ENCODE measurements around the gene GPN1.
"Not testable (repeated sequence)": the region's sequence is repeated elsewhere in the genome, so short reads cannot be mapped to it uniquely, and the experiment has no call there.

GPN1 gene

DNA sequence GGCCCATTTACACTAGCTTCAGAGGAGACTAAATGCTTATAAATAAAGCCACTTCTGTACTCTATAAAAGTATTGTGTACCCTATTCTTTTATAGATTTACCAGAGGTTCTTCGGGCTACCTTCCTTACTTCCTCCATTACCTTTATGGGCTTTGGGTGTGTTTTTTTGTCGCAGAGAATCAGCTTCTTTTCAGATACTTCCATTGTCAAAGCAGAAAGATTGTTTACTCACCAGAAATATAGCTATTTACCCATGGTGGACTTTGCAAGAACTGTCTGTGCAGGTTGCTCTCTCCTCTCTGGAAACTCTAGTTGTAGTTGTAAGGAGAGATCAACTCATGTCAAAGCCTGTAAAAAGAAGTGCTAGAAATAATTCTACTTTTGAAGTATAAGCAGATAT is 14.9 kb upstream of the GPN1 start:
- no peak for ATAC-seq
- Mint-ChIP-seq H3K36me3 (peaks cover 97% of the 10 kb centered on the region), H3K27ac (no peak overlapping the region), H3K4me1 (peaks cover 4% of the 10 kb centered on the region), H3K4me3 (no peak overlapping the region), H3K9me3 (no peaks in the 10 kb centered on the region)
- no peak for DNase-seq (ENCODE audit: low spot score in 2 of 2)

DNA sequence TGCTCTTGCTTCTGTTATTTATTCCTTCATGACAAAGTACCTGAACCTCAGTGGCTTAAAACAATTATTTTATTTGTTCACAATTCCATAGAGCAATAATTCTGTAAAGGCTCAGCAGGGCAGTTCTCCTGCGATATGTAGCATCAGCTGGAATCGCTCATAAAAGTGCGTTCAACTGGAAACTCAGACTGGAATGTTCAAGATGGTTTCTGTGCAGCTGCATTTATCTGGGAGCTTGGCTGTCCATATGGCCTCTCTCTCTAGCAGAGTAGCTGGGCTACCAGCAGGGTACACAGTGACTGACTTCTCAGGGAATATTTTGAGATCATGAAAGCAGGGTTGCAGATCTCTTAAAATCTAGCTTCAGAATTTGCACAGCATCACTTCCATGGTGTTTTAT is 13.5 kb upstream of the GPN1 start:
- DNase-seq (ENCODE audit: low spot score in 2 of 2) = no peak
- no peak for ATAC-seq
- no peak overlapping the region for H3K27ac Mint-ChIP-seq
- peaks cover 98% of the 10 kb centered on the region for H3K36me3 Mint-ChIP-seq
- no peak overlapping the region for H3K4me3 Mint-ChIP-seq
- peaks cover 4% of the 10 kb centered on the region for H3K4me1 Mint-ChIP-seq
- H3K9me3 Mint-ChIP-seq = no peaks in the 10 kb centered on the region

DNA sequence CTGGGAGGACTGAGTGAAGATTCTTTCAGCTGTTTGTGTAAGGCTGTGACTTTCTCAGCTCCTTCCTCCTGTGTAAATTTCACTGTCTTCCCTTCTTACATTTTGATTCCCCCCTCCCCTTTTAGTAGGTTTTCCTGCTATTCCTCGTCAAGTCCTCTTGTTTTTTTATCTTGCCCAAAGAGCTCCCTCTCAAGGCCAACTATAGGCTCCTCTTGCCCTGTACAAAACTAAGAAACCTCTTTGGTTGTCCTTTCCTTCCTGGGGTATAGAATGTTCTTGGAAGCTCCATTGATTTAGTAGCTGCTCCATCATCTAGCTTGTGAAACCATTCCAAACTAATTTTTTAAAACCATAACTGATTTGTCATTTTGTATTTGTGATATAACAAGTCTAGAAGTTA is 7.3 kb upstream of the GPN1 start:
- DNase-seq (ENCODE audit: low spot score in 2 of 2) = no peak
- Mint-ChIP-seq H3K4me3 (no peak overlapping the region), H3K4me1 (no peaks in the 10 kb centered on the region), H3K27ac (peak overlapping the region; percentile 53), H3K9me3 (no peaks in the 10 kb centered on the region), H3K36me3 (peaks cover 85% of the 10 kb centered on the region)
- no peak for ATAC-seq

DNA sequence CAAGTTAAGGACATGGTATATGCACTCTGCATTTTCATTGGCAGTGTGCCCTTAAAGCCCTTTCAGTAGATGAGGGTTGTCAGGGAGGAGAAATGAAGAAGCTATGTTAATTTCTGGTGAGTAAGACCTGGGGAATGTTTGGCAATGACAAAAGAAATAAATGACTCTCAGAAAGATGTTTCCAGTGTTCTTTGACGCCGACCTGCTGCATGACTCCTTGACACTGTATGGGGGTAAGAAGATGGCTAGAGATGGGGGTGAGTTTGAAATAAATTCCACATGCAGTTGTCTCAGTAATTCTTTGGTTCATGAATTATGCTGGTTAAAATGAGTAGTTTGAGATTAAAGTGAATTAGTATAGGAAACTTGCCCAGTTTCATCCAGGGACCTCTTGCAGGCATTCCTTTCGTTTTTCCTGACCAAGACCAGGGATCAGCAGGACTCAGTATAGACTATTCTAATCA is 5.9 kb upstream of the GPN1 start:
- no peak for ATAC-seq
- H3K9me3 Mint-ChIP-seq = no peaks in the 10 kb centered on the region
- no peaks in the 10 kb centered on the region for H3K4me1 Mint-ChIP-seq
- peaks cover 71% of the 10 kb centered on the region for H3K36me3 Mint-ChIP-seq
- H3K4me3 Mint-ChIP-seq = no peak overlapping the region
- no peak overlapping the region for H3K27ac Mint-ChIP-seq
- DNase-seq (ENCODE audit: low spot score in 2 of 2) = no peak

DNA sequence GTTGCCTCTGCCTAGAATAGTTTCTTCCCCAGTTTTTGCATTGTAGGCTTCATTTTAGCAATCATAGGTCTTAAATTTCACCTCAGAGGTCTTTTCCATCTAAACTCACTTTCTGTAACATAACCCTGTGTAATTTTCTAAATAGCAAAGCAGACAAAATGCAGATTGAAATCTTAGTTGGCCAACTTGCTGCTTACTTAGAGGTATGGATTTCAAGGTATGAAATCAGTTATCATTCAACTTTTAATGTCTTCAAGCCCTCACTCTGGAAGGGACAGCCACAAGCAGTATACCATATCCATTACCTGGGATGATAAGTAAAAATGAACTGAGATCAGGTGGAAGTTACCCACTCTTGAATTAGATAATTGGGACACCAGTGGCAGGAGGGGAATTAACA is 3.9 kb upstream of the GPN1 start:
- H3K9me3 Mint-ChIP-seq = no peaks in the 10 kb centered on the region
- H3K4me3 Mint-ChIP-seq = no peak overlapping the region
- no peaks in the 10 kb centered on the region for H3K4me1 Mint-ChIP-seq
- H3K36me3 Mint-ChIP-seq = peaks cover 57% of the 10 kb centered on the region
- ATAC-seq (no peak), DNase-seq (ENCODE audit: low spot score in 2 of 2) (no peak)
- H3K27ac Mint-ChIP-seq = no peak overlapping the region

DNA sequence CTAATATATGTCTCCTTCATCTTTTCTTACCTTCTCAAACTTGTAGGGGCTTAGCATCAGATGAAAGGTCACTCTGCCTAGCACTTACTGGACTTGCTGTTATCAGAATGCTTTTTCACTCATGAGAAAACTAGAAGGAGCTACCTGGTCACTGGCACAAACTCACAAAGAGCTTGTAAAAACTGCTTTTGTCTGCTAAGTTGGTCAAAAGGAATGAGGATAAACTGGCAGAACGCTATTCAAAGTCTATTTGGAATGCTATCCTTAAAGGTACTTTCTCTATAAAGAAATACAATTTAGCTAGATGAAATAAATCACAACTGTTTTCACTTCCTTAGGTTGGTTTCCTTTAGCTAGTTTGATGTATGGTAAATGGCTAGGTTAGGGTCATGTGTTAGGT is 2.5 kb upstream of the GPN1 start:
- ATAC-seq, H3K27ac Mint-ChIP-seq: not testable (repeated sequence)

DNA sequence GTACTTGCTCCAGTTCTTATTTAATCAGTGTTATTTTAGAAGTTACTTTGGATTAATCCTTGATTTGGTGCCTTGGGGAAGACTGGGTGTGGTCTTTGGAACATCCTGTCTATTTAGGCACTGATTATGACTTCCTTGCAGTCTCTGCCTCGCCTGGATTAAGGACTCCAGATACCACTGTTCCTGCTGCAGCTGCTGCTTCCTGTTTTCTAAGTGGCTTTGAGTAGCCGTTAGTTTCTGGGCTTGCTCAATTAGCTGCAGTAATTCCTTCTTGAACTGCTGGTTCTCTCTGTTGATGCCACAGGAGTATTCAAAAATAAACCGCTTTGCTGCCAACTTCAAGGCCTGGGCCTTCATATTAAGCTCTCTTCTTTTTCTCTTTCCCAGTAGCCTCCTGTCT is 1.9 kb upstream of the GPN1 start:
- H3K9me3 Mint-ChIP-seq, H3K4me3 Mint-ChIP-seq: not testable (repeated sequence)

More for the DNA sequence above, 2.5 kb upstream of the GPN1 start:
- H3K9me3 Mint-ChIP-seq; H3K4me3 Mint-ChIP-seq; H3K4me1 Mint-ChIP-seq; DNase-seq (ENCODE audit: low spot score in 2 of 2): not testable (repeated sequence)
- H3K36me3 Mint-ChIP-seq = peaks cover 57% of the 10 kb centered on the region

DNA sequence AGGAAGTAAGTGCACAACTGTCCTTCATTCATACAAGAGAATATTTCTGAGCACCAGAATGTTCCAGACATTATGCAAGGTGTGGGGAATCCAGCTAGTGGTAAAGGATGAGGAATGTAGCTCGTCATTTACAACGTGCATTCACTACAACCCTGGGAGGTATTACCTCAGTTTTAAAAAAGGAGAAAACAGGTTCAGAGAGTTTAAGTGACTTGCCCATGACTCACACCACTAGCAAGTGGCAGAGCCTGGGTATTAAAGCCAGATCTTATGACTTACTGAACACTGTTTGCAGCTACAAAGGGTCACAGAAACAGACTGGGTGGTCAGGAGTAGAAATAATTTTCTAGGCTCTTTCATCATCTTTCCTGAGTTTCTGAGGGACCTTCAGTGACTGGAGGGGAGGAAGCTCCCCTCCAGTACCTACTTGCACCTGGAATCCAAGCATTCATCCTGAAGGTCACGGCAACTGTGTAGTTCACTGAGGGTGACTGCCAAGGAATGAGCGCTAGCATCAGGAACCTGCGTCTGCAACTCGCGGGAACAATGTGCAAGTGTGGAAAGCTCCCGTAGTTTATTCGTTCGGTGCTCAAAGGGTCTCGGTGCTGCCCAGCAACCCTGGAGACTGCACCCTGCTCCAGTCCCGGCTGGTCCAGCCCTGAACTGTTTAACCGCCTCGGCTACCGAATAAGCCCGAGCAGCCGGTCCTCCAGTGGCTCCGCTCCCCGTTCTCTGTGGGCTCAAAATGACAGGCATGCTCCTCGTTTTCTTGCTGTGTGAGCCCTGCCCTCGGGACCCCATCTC is 685 bp upstream of the GPN1 start:
- Mint-ChIP-seq H3K9me3 (no peaks in the 10 kb centered on the region), H3K27ac (no peak overlapping the region), H3K36me3 (peaks cover 57% of the 10 kb centered on the region), H3K4me1 (peaks cover 9% of the 10 kb centered on the region), H3K4me3 (no peak overlapping the region)
- DNase-seq (ENCODE audit: low spot score in 2 of 2) = no peak
- peak; percentile 74 for ATAC-seq

More for the DNA sequence above, 1.9 kb upstream of the GPN1 start:
- H3K4me1 Mint-ChIP-seq; H3K27ac Mint-ChIP-seq; DNase-seq (ENCODE audit: low spot score in 2 of 2); ATAC-seq: not testable (repeated sequence)
- peaks cover 57% of the 10 kb centered on the region for H3K36me3 Mint-ChIP-seq

DNA sequence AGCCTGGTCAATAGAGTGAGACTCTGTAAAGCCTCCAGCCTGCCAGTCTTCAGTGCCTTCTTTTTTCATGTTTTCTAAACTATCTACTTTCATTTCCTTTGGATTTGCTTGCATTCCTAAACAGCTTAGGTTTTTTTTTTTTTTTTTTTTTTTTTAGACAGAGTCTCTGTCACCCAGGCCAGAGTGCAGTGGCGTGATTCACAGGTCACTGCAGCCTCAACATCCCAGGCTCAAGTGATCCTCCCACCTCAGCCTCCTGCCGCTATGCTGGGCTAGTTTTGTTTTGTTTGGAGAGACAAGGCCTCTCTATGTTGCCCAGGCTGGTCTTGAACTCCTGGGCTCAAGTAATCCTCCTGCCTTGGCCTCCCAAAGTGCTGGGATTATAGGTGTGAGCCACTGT is 1.4 kb downstream of the GPN1 start:
- not testable (repeated sequence) for H3K27ac Mint-ChIP-seq; DNase-seq (ENCODE audit: low spot score in 2 of 2); H3K4me1 Mint-ChIP-seq; ATAC-seq; H3K4me3 Mint-ChIP-seq; H3K9me3 Mint-ChIP-seq
- H3K36me3 Mint-ChIP-seq = peaks cover 59% of the 10 kb centered on the region

DNA sequence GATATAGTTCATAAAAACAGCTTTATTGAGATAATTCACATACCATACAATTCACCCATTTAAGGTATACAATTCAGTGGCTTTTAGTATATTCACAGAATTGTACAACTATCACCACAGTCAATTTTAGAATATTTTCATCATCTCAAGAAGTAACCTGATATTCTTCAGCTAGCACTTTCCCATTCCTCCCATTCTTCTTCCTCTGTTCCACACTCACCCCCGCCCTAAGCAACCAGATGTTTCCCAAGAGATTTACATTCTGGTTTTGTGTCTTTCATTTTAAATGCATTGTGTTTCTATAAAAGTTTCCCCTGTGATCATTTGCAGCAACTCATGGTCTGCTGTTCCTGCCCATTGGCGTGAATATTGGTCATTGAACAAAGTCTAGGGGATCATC is 5.4 kb downstream of the GPN1 start:
- DNase-seq (ENCODE audit: low spot score in 2 of 2) = no peak

DNA sequence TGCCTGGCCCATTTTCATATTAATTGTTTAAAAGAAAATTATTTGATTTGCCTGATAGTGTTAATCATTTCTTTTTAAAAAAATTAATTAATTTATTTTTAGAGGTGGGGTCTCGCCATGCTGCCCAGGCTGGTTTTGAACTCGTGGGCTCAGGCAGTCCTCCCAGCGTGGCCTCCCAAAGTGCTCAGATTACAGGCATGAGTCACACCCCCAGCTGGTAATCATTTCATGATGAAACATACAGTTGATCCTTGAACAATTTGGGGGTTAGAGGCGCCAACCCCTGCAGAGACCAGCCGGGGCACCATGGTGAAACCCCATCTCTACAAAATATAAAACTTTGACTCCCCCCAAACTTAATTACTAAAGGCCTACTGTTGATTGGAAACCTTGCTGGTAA is 7.9 kb downstream of the GPN1 start:
- Mint-ChIP-seq H3K4me3 (no peak overlapping the region), H3K36me3 (peaks cover 96% of the 10 kb centered on the region), H3K4me1 (peaks cover 24% of the 10 kb centered on the region), H3K27ac (no peak overlapping the region), H3K9me3 (no peaks in the 10 kb centered on the region)
- ATAC-seq (no peak), DNase-seq (ENCODE audit: low spot score in 2 of 2) (no peak)

More for the DNA sequence above, 5.4 kb downstream of the GPN1 start:
- H3K36me3 Mint-ChIP-seq = peaks cover 95% of the 10 kb centered on the region
- H3K27ac Mint-ChIP-seq = no peak overlapping the region
- no peaks in the 10 kb centered on the region for H3K9me3 Mint-ChIP-seq
- H3K4me1 Mint-ChIP-seq = peaks cover 28% of the 10 kb centered on the region
- H3K4me3 Mint-ChIP-seq = no peak overlapping the region
- ATAC-seq = no peak

DNA sequence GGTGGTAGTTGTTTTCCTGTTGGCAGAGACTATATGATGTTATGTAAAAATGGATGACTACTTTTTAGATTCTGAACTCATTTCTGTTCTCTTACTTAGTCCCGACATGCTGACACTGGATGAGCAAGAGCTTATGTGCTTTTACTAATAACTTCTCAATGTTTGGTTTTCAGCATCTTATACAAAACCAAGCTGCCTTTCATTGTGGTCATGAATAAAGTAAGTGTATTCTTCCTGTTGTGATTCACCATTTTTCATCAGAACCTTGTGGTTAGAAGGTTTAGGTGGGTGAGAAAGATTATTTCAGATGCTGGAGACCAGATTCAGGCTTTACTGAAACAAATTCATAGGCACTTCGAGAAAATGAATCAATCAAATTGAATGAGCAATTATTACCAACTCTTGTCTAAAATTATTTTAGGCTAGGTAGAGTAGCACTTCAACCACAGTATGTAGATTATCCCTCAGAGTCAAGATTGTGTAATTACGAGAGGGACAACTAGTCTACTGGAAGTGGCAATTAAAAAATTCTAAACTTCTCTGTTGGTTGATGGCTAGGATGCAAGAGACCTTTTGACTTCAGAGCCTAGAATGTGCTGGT is 9.3 kb downstream of the GPN1 start:
- peaks cover 96% of the 10 kb centered on the region for H3K36me3 Mint-ChIP-seq
- no peak for DNase-seq (ENCODE audit: low spot score in 2 of 2)
- peaks cover 24% of the 10 kb centered on the region for H3K4me1 Mint-ChIP-seq
- H3K9me3 Mint-ChIP-seq = no peaks in the 10 kb centered on the region
- H3K4me3 Mint-ChIP-seq = peak overlapping the region; percentile 43
- peak; percentile 96 for ATAC-seq
- H3K27ac Mint-ChIP-seq = peak overlapping the region; percentile 86

DNA sequence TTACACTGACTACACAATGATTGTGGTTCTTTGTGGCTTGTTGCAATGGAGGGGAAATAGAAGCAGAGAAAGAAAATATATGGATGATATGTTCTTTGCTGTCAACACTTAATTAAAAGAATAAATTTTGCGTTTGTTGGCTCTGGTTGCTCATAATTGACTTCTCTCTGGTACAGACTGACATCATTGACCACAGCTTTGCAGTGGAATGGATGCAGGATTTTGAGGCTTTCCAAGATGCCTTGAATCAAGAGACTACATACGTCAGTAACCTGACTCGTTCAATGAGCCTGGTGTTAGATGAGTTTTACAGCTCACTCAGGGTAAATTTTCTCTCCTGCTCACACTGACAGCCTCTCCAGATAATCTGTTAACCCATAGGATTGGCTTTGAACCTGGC is 9.9 kb downstream of the GPN1 start:
- no peaks in the 10 kb centered on the region for H3K9me3 Mint-ChIP-seq
- ATAC-seq (peak; percentile 46), DNase-seq (ENCODE audit: low spot score in 2 of 2) (no peak)
- peak overlapping the region; percentile 86 for H3K27ac Mint-ChIP-seq
- H3K4me1 Mint-ChIP-seq = peaks cover 24% of the 10 kb centered on the region
- peaks cover 96% of the 10 kb centered on the region for H3K36me3 Mint-ChIP-seq
- H3K4me3 Mint-ChIP-seq = peak overlapping the region; percentile 43

DNA sequence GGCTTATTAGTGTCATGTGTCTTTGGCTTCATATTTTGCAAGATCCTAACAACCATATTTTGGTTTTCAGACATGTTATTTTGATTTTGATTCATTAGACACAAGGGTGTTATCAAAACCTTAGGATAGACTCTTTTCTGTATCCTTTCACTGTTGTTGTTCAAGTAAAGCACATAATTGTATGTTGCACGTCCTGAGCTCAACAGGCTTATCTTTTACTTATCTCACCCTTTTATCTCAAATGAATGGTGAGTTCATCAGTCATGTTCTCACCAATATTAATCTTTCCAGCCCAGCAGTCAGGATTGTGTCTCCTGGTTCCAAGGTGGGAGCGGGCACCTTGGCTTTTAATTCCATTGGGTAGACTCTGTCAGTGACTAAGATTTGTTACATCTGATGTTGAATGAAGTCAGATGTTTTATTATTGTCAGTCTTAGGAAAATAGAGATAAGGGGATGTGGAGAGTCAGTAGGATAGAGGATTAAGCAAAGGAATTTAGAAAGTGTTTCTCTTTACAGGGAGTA is 11.9 kb downstream of the GPN1 start:
- Mint-ChIP-seq H3K4me1 (peaks cover 19% of the 10 kb centered on the region), H3K27ac (no peak overlapping the region), H3K36me3 (peaks cover 96% of the 10 kb centered on the region), H3K9me3 (no peaks in the 10 kb centered on the region), H3K4me3 (no peak overlapping the region)
- no peak for ATAC-seq
- DNase-seq (ENCODE audit: low spot score in 2 of 2) = no peak

DNA sequence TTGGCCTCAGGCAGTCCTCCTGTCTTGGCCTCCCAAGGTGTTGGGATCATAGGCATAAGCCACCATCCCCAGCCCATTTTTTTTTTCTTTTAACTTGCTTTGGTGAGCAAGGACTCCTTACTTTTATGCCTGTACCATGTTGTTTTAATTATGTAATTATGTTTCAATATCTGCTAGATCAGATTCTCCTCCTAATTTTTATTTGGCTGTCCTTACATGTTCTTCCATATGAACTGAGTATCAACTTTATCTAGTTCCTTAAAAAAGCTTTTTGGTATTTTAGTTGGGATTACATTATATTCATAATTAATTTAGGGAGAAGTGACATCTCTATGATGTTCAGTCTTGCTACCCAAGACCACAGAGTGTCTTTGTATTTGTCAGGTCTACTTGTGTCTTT is 16.3 kb downstream of the GPN1 start:
- Mint-ChIP-seq H3K36me3 (peaks cover 100% of the 10 kb centered on the region), H3K4me3 (no peak overlapping the region), H3K9me3 (no peaks in the 10 kb centered on the region), H3K4me1 (no peaks in the 10 kb centered on the region), H3K27ac (no peak overlapping the region)
- DNase-seq (ENCODE audit: low spot score in 2 of 2) = no peak
- ATAC-seq = no peak

DNA sequence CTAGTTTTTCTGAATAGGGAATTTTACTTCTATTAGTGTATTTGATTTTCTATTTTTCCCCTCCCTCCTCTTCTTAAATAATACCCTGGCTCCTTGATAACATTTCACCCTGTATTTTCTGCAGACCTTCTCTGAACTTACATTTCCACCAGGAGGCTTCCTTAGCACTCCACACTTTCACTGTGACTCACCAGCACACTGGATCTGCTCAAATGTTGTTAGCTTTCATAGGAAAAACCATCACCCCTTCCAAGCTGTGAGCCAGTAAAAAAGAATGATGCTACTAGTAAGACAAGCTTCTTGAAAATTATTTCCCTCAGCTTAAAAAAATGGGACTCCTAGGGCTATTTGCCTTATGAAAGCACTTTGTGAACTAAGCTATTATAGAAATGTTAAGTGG is 18.4 kb downstream of the GPN1 start:
- peaks cover 99% of the 10 kb centered on the region for H3K36me3 Mint-ChIP-seq
- peaks cover under 1% of the 10 kb centered on the region for H3K4me1 Mint-ChIP-seq
- H3K9me3 Mint-ChIP-seq = no peaks in the 10 kb centered on the region
- DNase-seq (ENCODE audit: low spot score in 2 of 2) = no peak
- H3K4me3 Mint-ChIP-seq = no peak overlapping the region
- peak overlapping the region; percentile 72 for H3K27ac Mint-ChIP-seq
- no peak for ATAC-seq

Data from stimulated activated effector memory CD8-positive, alpha-beta T cell treated with anti-CD3 and anti-CD28 coated beads, Interleukin-12 subunit alpha, Interleukin-12 subunit beta, amount 100 ng/mL, for 72 hours (primary cell).